Natural killer cell (primary cell): ENCODE results near the gene MTARC1. TPM values are rescaled to one million over a fixed set of nuclear protein-coding genes. Genes with fewer than 3 reads are reported as not detected.

Experiments used
- ATAC-seq, 3 donors: fragments of 150-1000 bp in 2 of 3; fragments of 200-7000 bp in 1 of 3; cut with Tn5 transposase; 1 replicate in 1 of 3; 2 replicates in 2 of 3; pipeline ENCODE4 v1.10.0; 2021; ENCODE audit warnings: mild to moderate bottlenecking in 2 of 3, moderate library complexity in 2 of 3
- DNase-seq, 2 donors: peaks; one replicate each; pipeline versions ENCODE4 v3.0.0 to v3.0.0-alpha.2; 2013 to 2021; ENCODE audit warnings: mixed read lengths in 1 of 2
- H3K27ac ChIP-seq: one replicate; pipeline ENCODE4 v1.5.1; 2013; ENCODE audit warnings: mild to moderate bottlenecking, low read length
- H3K27me3 ChIP-seq: one replicate; pipeline ENCODE4 v1.6.1; 2013; ENCODE audit warnings: low read length; ENCODE audit not compliant: control insufficient read depth, insufficient read depth
- H3K36me3 ChIP-seq: one replicate; pipeline ENCODE4 v1.6.1; 2013; ENCODE audit warnings: low read length; ENCODE audit not compliant: control insufficient read depth, insufficient read depth
- H3K4me1 ChIP-seq: one replicate; pipeline ENCODE4 v1.6.1; 2013; ENCODE audit warnings: low read length; ENCODE audit not compliant: control insufficient read depth, insufficient read depth
- H3K4me3 ChIP-seq: one replicate; pipeline ENCODE4 v1.5.1; 2013; ENCODE audit warnings: low read length
- H3K9me3 ChIP-seq: one replicate; pipeline ENCODE4 v1.6.1; 2013; ENCODE audit warnings: low read length; ENCODE audit not compliant: control insufficient read depth, insufficient read depth
- H3K27ac Mint-ChIP-seq, 2 donors: one replicate each; pipeline ENCODE4 v1.8.0; 2022; ENCODE audit warnings: mild to moderate bottlenecking in 2 of 2, mixed read lengths in 2 of 2, moderate library complexity in 1 of 2
- H3K27me3 Mint-ChIP-seq, 2 donors: one replicate each; pipeline ENCODE4 v1.8.0; 2022; ENCODE audit warnings: low read depth in 2 of 2, mixed read lengths in 2 of 2
- H3K36me3 Mint-ChIP-seq: one replicate; pipeline ENCODE4 v1.8.0; 2022; ENCODE audit warnings: mixed read lengths
- H3K4me1 Mint-ChIP-seq, 2 donors: one replicate each; pipeline ENCODE4 v1.8.0; 2022; ENCODE audit warnings: mixed read lengths in 2 of 2
- H3K4me3 Mint-ChIP-seq: one replicate; pipeline ENCODE4 v1.8.0; 2022; ENCODE audit warnings: mild to moderate bottlenecking, moderate library complexity, mixed read lengths
- H3K9me3 Mint-ChIP-seq, 2 donors: one replicate each; pipeline ENCODE4 v1.8.0; 2022; ENCODE audit warnings: mixed read lengths in 2 of 2
- CTCF ChIP-seq: fragments of 200-600 bp; IDR thresholded peaks from one replicate; pipeline ENCODE4 v1.8.0; 2022; ENCODE audit warnings: antibody characterized with exemption
- whole genome bisulfite sequencing: methylation state at CpG from one replicate; pipeline ENCODE4 v1.1.7; 2013; ENCODE audit warnings: missing lambda C conversion rate; ENCODE audit not compliant: insufficient coverage; 5-methylcytosine and 5-hydroxymethylcytosine counted together
- intact Hi-C: fragments of 100-400 bp; cut with micrococcal nuclease; formaldehyde crosslinking; loops from one replicate; pipeline ENCODE4 v1.14.2; 2022
- total RNA-seq, 4 donors: library from RNA; stranded (reverse); fragments of 120-200 nt in 1 of 4; gene quantifications; one replicate each; pipeline versions ENCODE4 v1.2.3 to v1.2.4, GENCODE V29; 2013 to 2022

Gene MTARC1
- total RNA-seq, 3 donors from 2014 or later (not counting 1 experiment from before 2014, with no cell fraction given): 0.52 to 2.5 TPM; not detected in 1

- Histone ChIP-seq H3K27ac (no peak overlapping the region), H3K36me3 (no peaks in the 10 kb centered on the region), H3K27me3 (no peaks in the 10 kb centered on the region), H3K9me3 (no peaks in the 10 kb centered on the region), H3K4me3 (no peak overlapping the region), H3K4me1 (no peaks in the 10 kb centered on the region)
- Mint-ChIP-seq H3K27ac (no peak overlapping the region), H3K4me1 (peaks cover 6 to 9% of the 10 kb centered on the region in 2 donors), H3K27me3 (peaks cover 4 to 14% of the 10 kb centered on the region in 2 donors), H3K9me3 (no peaks in the 10 kb centered on the region), H3K36me3 (no peaks in the 10 kb centered on the region), H3K4me3 (no peak overlapping the region)
- DNase-seq (no peak), ATAC-seq (no peak)
- intact Hi-C loops: no loop called here
- no peak for TF ChIP-seq CTCF
- WGBS: 84% methylated on average over 5 of the region's 6 CpGs
Observed at GRCh38 chr1:220807726-220808125, 21.0 kb downstream of the MTARC1 start.

GRCh38 chr1:220808345-220809186 is 21.9 kb downstream of the MTARC1 start:
- H3K27ac Mint-ChIP-seq: no peak overlapping the region
- H3K4me3 ChIP-seq: no peak overlapping the region
- intact Hi-C loops: no loop called here
- DNase-seq (no peak), ATAC-seq (no peak)
- H3K36me3 Mint-ChIP-seq: no peaks in the 10 kb centered on the region
- no peak for TF ChIP-seq CTCF
- H3K9me3 ChIP-seq: no peaks in the 10 kb centered on the region
- no peaks in the 10 kb centered on the region for H3K27me3 ChIP-seq
- WGBS: 87% methylated on average over 10 of the region's 11 CpGs
- H3K27ac ChIP-seq: no peak overlapping the region
- peaks cover 6 to 9% of the 10 kb centered on the region in 2 donors for H3K4me1 Mint-ChIP-seq
- H3K4me3 Mint-ChIP-seq: no peak overlapping the region
- no peaks in the 10 kb centered on the region for H3K4me1 ChIP-seq
- H3K27me3 Mint-ChIP-seq: peaks cover 12 to 15% of the 10 kb centered on the region in 2 donors
- H3K36me3 ChIP-seq: no peaks in the 10 kb centered on the region
- no peaks in the 10 kb centered on the region for H3K9me3 Mint-ChIP-seq

GRCh38 chr1:220809187-220809550 is 22.5 kb downstream of the MTARC1 start:
- H3K9me3 Mint-ChIP-seq: no peaks in the 10 kb centered on the region
- H3K4me3 ChIP-seq: no peak overlapping the region
- H3K4me3 Mint-ChIP-seq: no peak overlapping the region
- peaks cover 12 to 21% of the 10 kb centered on the region in 2 donors for H3K27me3 Mint-ChIP-seq
- no peak overlapping the region for H3K27ac Mint-ChIP-seq
- H3K4me1 Mint-ChIP-seq: peaks cover 6 to 9% of the 10 kb centered on the region in 2 donors
- H3K36me3 ChIP-seq: no peaks in the 10 kb centered on the region
- H3K27ac ChIP-seq: no peak overlapping the region
- H3K9me3 ChIP-seq: no peaks in the 10 kb centered on the region
- no peaks in the 10 kb centered on the region for H3K27me3 ChIP-seq
- ATAC-seq (no peak), DNase-seq (no peak)
- H3K4me1 ChIP-seq: no peaks in the 10 kb centered on the region
- intact Hi-C loops: no loop called here
- no peak for TF ChIP-seq CTCF
- H3K36me3 Mint-ChIP-seq: no peaks in the 10 kb centered on the region
- 78% methylated on average over 1 of the region's 6 CpGs for WGBS
